H9 (cell line): ENCODE data around the gene DMXL2. TPM values are rescaled to one million over a fixed set of nuclear protein-coding genes. Genes with fewer than 3 reads are reported as not detected.

ENCODE experiments used
- DNase-seq: peaks from one replicate; pipeline ENCODE4 v3.0.0-alpha.2; 2017
- H2AFZ ChIP-seq: one replicate; pipeline ENCODE4 v1.6.1; 2013; ENCODE audit warnings: mild to moderate bottlenecking, low read length, control low read depth, moderate library complexity
- H2AK5ac ChIP-seq: 2 replicates; pipeline ENCODE4 v1.6.1; 2013; ENCODE audit warnings: low read length, control low read depth, mixed read lengths; ENCODE audit not compliant: insufficient read length
- H2BK120ac ChIP-seq: one replicate; pipeline ENCODE4 v1.6.1; 2013; ENCODE audit warnings: low read depth, mild to moderate bottlenecking, low read length, control low read depth, inconsistent platforms; ENCODE audit not compliant: poor library complexity, severe bottlenecking
- H2BK12ac ChIP-seq: 2 replicates; pipeline ENCODE4 v1.6.1; 2013; ENCODE audit warnings: low read length, control low read depth, mixed read lengths, low read depth; ENCODE audit not compliant: insufficient read length
- H2BK15ac ChIP-seq: 2 replicates; pipeline ENCODE4 v1.6.1; 2013; ENCODE audit warnings: low read depth, low read length, control low read depth
- H2BK20ac ChIP-seq: one replicate; pipeline ENCODE4 v1.6.1; 2013; ENCODE audit warnings: low read depth, mild to moderate bottlenecking, low read length, control low read depth, inconsistent platforms; ENCODE audit not compliant: poor library complexity, severe bottlenecking
- H2BK5ac ChIP-seq: 2 replicates; pipeline ENCODE4 v1.6.1; 2013; ENCODE audit warnings: low read length, control low read depth, mixed read lengths; ENCODE audit not compliant: insufficient read length
- H3K14ac ChIP-seq: 2 replicates; pipeline ENCODE4 v1.6.1; 2013; ENCODE audit warnings: low read length, control low read depth; ENCODE audit not compliant: insufficient read depth
- H3K18ac ChIP-seq: 2 replicates; pipeline ENCODE4 v1.6.1; 2013; ENCODE audit warnings: low read depth, mild to moderate bottlenecking, mixed read lengths, low read length, control low read depth; ENCODE audit not compliant: insufficient read length
- H3K23ac ChIP-seq: 2 replicates; pipeline ENCODE4 v1.6.1; 2013; ENCODE audit warnings: low read length, control low read depth, mixed read lengths, low read depth; ENCODE audit not compliant: insufficient read length
- H3K23me2 ChIP-seq: 2 replicates; pipeline ENCODE4 v1.6.1; 2013; ENCODE audit warnings: low read depth, mild to moderate bottlenecking, mixed read lengths, low read length, control low read depth; ENCODE audit not compliant: insufficient read length, poor library complexity, severe bottlenecking
- H3K27ac ChIP-seq: 2 replicates; pipeline ENCODE4 v1.5.1; 2013; ENCODE audit warnings: low read length, control low read depth, mixed read lengths, low read depth; ENCODE audit not compliant: insufficient read length
- H3K27me3 ChIP-seq: 2 replicates; pipeline ENCODE4 v1.6.1; 2013; ENCODE audit warnings: low read length, control low read depth, inconsistent platforms; ENCODE audit not compliant: insufficient read depth
- H3K4ac ChIP-seq: 2 replicates; pipeline ENCODE4 v1.6.1; 2013; ENCODE audit warnings: low read depth, mild to moderate bottlenecking, control low read depth, inconsistent platforms, low read length, moderate library complexity
- H3K4me1 ChIP-seq: 2 replicates; pipeline ENCODE4 v1.6.1; 2013; ENCODE audit warnings: low read length, control low read depth, inconsistent platforms; ENCODE audit not compliant: insufficient read depth
- H3K4me2 ChIP-seq: 2 replicates; pipeline ENCODE4 v1.6.1; 2013; ENCODE audit warnings: low read length, control low read depth, mixed read lengths; ENCODE audit not compliant: insufficient read length, insufficient read depth
- H3K56ac ChIP-seq: 2 replicates; pipeline ENCODE4 v1.6.1; 2013; ENCODE audit warnings: low read depth, mild to moderate bottlenecking, mixed read lengths, low read length, control low read depth; ENCODE audit not compliant: insufficient read length
- H3K79me1 ChIP-seq: 2 replicates; pipeline ENCODE4 v1.6.1; 2013; ENCODE audit warnings: low read depth, mild to moderate bottlenecking, moderate library complexity, low read length, control low read depth, inconsistent platforms; ENCODE audit not compliant: insufficient read depth, poor library complexity, severe bottlenecking
- H3K79me2 ChIP-seq: 2 replicates; pipeline ENCODE4 v1.6.1; 2013; ENCODE audit warnings: low read length, control low read depth, inconsistent platforms; ENCODE audit not compliant: insufficient read depth
- H3K9ac ChIP-seq: 2 replicates; pipeline ENCODE4 v1.6.1; 2013; ENCODE audit warnings: low read length, control low read depth, mixed read lengths; ENCODE audit not compliant: insufficient read length; ENCODE audit errors: extremely low read depth
- H3K9me3 ChIP-seq: one replicate; pipeline ENCODE4 v1.6.1; 2013; ENCODE audit warnings: low read depth, low read length, inconsistent platforms; ENCODE audit not compliant: control insufficient read depth
- H3T11ph ChIP-seq: one replicate; pipeline ENCODE4 v1.6.1; 2013; ENCODE audit warnings: mild to moderate bottlenecking, low read length, control low read depth, inconsistent platforms
- H4K20me1 ChIP-seq: one replicate; pipeline ENCODE4 v1.6.1; 2013; ENCODE audit not compliant: control insufficient read depth, insufficient read length, insufficient read depth
- H4K5ac ChIP-seq: 2 replicates; pipeline ENCODE4 v1.6.1; 2013; ENCODE audit warnings: low read depth, mild to moderate bottlenecking, mixed read lengths, low read length, control low read depth; ENCODE audit not compliant: insufficient read length
- H4K8ac ChIP-seq: replicated peaks from 2 replicates; pipeline ENCODE4 v1.6.1; 2013; ENCODE audit warnings: low read length, control low read depth, mixed read lengths, low read depth; ENCODE audit not compliant: insufficient read length
- H4K91ac ChIP-seq: 2 replicates; pipeline ENCODE4 v1.6.1; 2013; ENCODE audit warnings: low read depth, mild to moderate bottlenecking, moderate library complexity, mixed read lengths, low read length, control low read depth; ENCODE audit not compliant: insufficient read length
- H3K27ac Mint-ChIP-seq, 3 experiments: 2 replicates in 2 of 3; 3 replicates in 1 of 3; pipeline ENCODE4 v1.8.0; 2020 to 2021; ENCODE audit warnings: mixed read lengths in 3 of 3, mild to moderate bottlenecking in 1 of 3, moderate library complexity in 1 of 3
- H3K27me3 Mint-ChIP-seq: 2 replicates; pipeline ENCODE4 v1.8.0; 2021; ENCODE audit warnings: low read depth, mild to moderate bottlenecking, moderate library complexity, mixed read lengths
- H3K36me3 Mint-ChIP-seq, 3 experiments: 2 replicates in 2 of 3; 3 replicates in 1 of 3; pipeline ENCODE4 v1.8.0; 2020 to 2021; ENCODE audit warnings: low read depth in 3 of 3, mixed read lengths in 3 of 3; ENCODE audit not compliant: insufficient read depth in 1 of 3
- H3K4me1 Mint-ChIP-seq, 2 experiments: 2 replicates each; pipeline ENCODE4 v1.8.0; 2020; ENCODE audit warnings: mixed read lengths in 2 of 2
- H3K4me3 Mint-ChIP-seq, 2 experiments: 2 replicates in 1 of 2; 3 replicates in 1 of 2; pipeline ENCODE4 v1.8.0; 2020 to 2021; ENCODE audit warnings: mild to moderate bottlenecking in 2 of 2, mixed read lengths in 2 of 2, moderate library complexity in 1 of 2
- H3K9me3 Mint-ChIP-seq, 2 experiments: 2 replicates in 1 of 2; 3 replicates in 1 of 2; pipeline ENCODE4 v1.8.0; 2020; ENCODE audit warnings: mild to moderate bottlenecking in 2 of 2, mixed read lengths in 2 of 2, moderate library complexity in 1 of 2
- CTCF ChIP-seq: fragments of 200-600 bp; sonication (generic); conservative IDR thresholded peaks from 3 replicates; pipeline ENCODE4 v1.8.0; 2021; ENCODE audit warnings: antibody characterized with exemption, mild to moderate bottlenecking
- WGBS: extraction: QIAGEN DNeasy Blood & Tissue Kit; methylation state at CpG from one replicate; pipeline ENCODE4 v1.1.7; 2013; ENCODE audit warnings: missing lambda C conversion rate, low lambda C conversion rate, mixed read lengths; ENCODE audit not compliant: insufficient read length; ENCODE audit errors: extremely low coverage; 5-methylcytosine and 5-hydroxymethylcytosine counted together
- total RNA-seq: library from RNA; stranded (reverse); gene quantifications from 2 replicates; pipeline ENCODE4 v1.2.1, GENCODE V29; 2021

Gene DMXL2
- total RNA-seq, 1 experiment from 2014 or later = 13.9 TPM

GRCh38 chr15:51497806-51498205, 124.8 kb downstream of the DMXL2 start:
- no peak overlapping the region for H2BK15ac ChIP-seq
- no peak overlapping the region for H3K23ac ChIP-seq
- no peak overlapping the region for H2BK120ac ChIP-seq
- no peak overlapping the region for H4K8ac ChIP-seq
- H4K91ac ChIP-seq = no peak overlapping the region
- no peak overlapping the region for H3K56ac ChIP-seq
- H3K27ac ChIP-seq = no peak overlapping the region
- TF ChIP-seq CTCF = no peak
- H3K4ac ChIP-seq = no peak overlapping the region
- peaks cover 0 to 4% (median 0%) of the 10 kb centered on the region in 3 experiments; a peak in 2 of 7 replicates for H3K36me3 Mint-ChIP-seq
- no CpG with 5 or more reads among the region's 3 CpGs for WGBS
- no peak overlapping the region for H3K18ac ChIP-seq
- H3K23me2 ChIP-seq = no peaks in the 10 kb centered on the region
- no peak overlapping the region for H3K14ac ChIP-seq
- H2BK20ac ChIP-seq = no peak overlapping the region
- H3K27ac Mint-ChIP-seq = no peak overlapping the region
- no peak overlapping the region for H2AFZ ChIP-seq
- no peak for DNase-seq
- H3K4me1 ChIP-seq = no peaks in the 10 kb centered on the region
- H2BK5ac ChIP-seq = no peak overlapping the region
- H2AK5ac ChIP-seq = no peak overlapping the region
- no peaks in the 10 kb centered on the region for H3K9me3 Mint-ChIP-seq
- H3K9me3 ChIP-seq = no peaks in the 10 kb centered on the region
- H3K9ac ChIP-seq = no peak overlapping the region
- H3K4me2 ChIP-seq = no peak overlapping the region
- H3K4me1 Mint-ChIP-seq = no peaks in the 10 kb centered on the region
- H2BK12ac ChIP-seq = no peak overlapping the region
- H3K79me2 ChIP-seq = no peaks in the 10 kb centered on the region
- H4K20me1 ChIP-seq = no peaks in the 10 kb centered on the region
- H3K4me3 Mint-ChIP-seq = no peak overlapping the region
- no peak overlapping the region for H3T11ph ChIP-seq
- no peaks in the 10 kb centered on the region for H3K79me1 ChIP-seq
- no peaks in the 10 kb centered on the region for H3K27me3 Mint-ChIP-seq
- H3K27me3 ChIP-seq = no peaks in the 10 kb centered on the region
- no peak overlapping the region for H4K5ac ChIP-seq
